ENCODE data around the gene ONECUT3.

The ONECUT3 gene

GRCh38 chr19:1813192-1814182 is 60.2 kb downstream of the ONECUT3 start:
- no peak for DNase-seq (ENCODE audit: low read depth in 2 of 3, low spot score in 1 of 3)

DNA sequence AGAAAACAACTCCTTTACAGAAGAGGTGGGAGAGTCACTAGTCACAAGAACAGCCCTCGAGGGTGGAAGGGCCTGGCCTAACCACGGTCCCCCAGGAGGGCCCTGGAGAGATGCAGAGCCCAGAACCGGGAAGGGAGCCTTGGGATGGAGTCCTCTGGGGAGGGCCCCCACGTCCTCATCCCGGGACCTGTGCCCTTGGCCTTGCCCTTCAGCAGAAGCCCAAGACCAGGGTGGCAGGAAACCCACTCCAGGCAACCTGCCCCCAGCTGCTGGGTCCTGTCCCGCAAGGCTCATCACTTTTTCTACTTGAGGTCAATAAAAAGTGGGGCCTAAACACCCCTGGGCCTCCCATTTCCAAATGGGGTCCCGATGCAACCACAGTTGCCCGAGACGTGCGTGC is 61.1 kb downstream of the ONECUT3 start:
- no peak for DNase-seq (ENCODE audit: low read depth in 2 of 3, low spot score in 1 of 3)

- no peak for DNase-seq (ENCODE audit: low read depth in 2 of 3, low spot score in 1 of 3)
Measured at GRCh38 chr19:1814833-1815604, 61.7 kb downstream of the ONECUT3 start.

- DNase-seq (ENCODE audit: low read depth in 2 of 3, low spot score in 1 of 3): no peak
Measured at GRCh38 chr19:1815605-1816529, 62.6 kb downstream of the ONECUT3 start.

GRCh38 chr19:1816530-1817298 is 63.4 kb downstream of the ONECUT3 start:
- no peak for DNase-seq (ENCODE audit: low read depth in 2 of 3, low spot score in 1 of 3)

DNA sequence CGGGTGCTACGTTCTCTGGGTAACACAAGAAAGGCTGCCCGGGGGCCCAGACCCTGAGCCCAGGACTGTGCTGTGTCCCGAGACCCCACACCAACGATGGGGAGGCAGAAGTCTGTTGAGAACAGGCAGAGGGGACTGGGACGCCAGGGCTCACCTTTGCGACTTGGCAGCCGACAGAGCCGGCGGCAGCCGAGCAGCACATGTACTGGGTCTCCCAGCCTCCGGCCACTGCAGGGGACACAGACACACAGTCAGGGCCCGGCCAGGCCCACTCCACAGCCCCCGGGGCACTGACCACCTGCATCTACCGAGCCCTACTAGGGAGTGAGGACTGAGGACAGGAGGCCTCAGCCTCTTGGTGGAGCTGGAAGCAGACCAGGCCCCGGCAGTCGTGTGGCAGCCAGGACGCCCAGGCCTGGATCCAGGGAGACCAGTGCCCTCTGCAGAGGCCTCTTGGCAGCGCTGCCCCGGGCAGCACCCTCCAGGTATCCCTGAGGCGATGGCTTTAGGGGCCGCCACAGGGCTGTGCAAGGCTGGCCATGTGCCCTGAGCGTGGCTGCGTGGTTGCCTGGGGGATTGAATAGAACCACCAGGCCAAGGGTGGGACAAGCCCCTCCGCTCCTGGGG is 64.4 kb downstream of the ONECUT3 start:
- no peak for DNase-seq (ENCODE audit: low read depth in 2 of 3, low spot score in 1 of 3)

- DNase-seq (ENCODE audit: low read depth in 2 of 3, low spot score in 1 of 3): no peak
Measured at GRCh38 chr19:1818549-1819195, 65.4 kb downstream of the ONECUT3 start.

DNA sequence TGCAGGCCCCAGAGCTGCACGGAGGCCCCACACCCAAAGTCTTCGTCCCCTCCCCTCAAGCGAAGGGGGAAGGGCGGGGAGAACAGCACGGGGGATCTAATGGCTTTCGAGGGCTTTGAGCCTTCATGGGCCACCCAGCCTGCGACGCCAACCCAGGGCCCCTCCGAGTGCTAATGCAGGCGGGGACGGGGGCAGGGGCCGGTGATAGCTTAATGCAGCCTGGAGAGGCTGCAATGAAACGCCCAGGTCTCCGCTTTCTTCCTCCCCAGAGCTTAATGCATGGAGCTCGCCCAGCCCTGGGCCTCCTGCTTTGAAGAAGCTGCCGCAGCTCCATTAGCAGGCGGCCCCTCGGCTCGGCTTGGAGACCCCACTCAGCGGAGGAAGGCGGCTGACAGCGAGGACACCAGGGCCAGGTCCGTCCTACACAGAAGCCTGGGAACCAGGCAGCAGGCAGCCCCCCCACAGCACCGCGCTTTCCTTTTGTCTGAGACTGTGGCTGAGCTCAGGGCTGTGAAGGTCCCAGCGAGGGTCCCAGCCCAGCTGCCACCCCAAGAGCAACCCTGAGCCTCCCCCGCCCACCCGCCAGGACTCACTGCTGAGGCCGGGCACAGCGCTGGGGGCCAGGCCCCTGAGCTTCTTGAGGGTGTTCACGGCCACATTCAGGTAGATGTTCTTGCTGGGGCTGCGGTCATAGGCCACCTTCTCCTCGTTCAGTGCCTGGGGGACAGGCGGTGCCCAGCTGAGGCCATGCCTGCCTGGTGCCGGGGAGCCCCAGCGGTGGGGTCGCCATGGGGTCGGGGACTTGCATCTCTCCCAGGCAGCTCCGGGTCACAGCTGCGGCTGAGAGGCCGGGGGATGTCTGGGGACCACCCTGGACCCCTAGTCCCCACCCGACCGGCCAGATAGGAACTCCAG is 66.3 kb downstream of the ONECUT3 start:
- DNase-seq (ENCODE audit: low read depth in 2 of 3, low spot score in 1 of 3): no peak

- no peak for DNase-seq (ENCODE audit: low read depth in 2 of 3, low spot score in 1 of 3)
Measured at GRCh38 chr19:1822210-1822609, 68.9 kb downstream of the ONECUT3 start.

DNA sequence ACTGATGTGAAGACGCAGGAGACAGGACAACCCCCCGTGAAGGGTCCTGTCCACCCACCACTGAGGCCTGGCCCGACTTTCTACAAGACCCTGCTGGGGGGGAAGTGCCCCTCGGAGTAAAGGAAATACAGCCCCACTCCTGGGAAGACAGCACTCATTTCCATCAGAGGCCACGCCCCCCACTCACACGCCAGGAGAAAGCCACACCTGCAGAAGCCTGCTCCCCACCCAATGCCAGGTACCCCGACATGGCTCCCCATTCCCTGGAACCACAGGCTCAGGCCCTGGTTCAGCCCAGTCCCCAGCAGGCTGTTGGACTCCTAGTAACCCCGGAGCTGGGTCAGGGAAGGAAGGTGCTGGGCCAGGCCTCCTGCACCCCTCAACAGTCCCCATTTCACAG is 69.7 kb downstream of the ONECUT3 start:
- no peak for DNase-seq (ENCODE audit: low read depth in 2 of 3, low spot score in 1 of 3)

DNA sequence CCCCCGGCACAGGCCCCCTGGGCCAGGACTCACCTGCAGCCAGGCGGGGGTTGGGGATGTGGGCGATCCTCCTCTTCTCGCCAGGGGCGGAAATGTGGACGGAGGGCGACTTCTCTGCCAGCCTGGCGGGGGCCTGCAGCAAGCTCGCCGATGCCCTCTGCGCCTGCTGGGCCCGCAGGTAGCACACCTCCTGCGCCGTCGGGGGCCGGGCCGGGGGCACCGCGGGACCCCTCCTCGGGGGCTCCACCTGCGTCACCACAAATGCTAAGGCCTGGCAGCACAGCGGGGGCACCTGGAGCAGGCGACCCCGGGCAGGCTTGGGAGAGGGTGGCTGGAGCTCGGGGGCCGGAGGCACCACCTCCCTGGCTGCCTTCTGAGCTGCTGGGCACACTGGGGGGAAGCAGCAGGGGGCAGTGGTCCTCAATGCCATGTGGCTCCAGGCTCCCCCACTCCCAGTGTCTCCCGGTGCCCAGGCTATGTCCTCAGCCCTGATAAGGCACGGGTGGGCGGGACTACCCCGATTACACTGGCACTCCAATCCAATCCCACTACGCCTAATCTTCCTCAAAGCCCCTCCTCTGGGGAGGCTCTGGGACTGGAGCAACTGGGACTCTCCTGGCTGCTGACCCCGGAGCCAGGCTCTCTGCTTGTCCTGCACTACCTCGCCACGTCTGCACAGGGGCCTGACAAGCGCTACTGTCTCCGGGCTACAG is 70.4 kb downstream of the ONECUT3 start:
- no peak for DNase-seq (ENCODE audit: low read depth in 2 of 3, low spot score in 1 of 3)

- DNase-seq (ENCODE audit: low read depth in 2 of 3, low spot score in 1 of 3): no peak
Measured at GRCh38 chr19:1824252-1824622, 70.9 kb downstream of the ONECUT3 start.

DNA sequence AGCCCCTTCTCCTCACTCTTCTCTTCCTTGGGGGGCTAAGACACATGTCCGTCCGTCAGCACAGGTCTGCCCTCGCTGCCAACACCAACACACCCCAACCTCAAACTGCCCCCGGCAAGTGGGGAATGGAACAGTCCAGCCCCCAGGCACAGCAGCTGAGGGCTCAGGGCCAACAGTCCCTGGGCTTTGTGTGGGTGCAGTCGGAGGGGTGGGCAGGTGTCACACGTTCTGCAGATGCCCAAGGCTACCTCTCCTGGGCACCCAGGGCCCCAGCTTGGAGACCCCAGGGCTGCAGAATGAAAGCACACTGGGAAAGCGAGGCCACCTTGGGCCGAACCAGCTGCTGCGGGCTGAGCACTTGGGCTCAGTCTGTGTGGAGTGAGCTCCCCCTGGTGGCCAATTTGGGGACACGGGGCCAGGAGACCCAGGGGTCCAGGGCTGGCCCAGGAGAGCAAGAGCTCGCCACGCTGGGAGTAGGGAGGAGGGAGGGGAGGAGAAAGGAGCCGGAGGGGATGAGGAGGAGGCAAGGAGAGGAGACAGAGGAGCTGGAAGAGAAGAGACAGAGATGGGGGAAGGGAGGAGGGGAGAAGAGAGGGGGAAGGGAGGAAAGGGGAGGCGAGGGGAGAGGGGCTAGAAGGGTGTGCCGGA is 72.7 kb downstream of the ONECUT3 start:
- peak; percentile 46 to 78 (median 68) for DNase-seq (ENCODE audit: low read depth in 2 of 3, low spot score in 1 of 3)

DNA sequence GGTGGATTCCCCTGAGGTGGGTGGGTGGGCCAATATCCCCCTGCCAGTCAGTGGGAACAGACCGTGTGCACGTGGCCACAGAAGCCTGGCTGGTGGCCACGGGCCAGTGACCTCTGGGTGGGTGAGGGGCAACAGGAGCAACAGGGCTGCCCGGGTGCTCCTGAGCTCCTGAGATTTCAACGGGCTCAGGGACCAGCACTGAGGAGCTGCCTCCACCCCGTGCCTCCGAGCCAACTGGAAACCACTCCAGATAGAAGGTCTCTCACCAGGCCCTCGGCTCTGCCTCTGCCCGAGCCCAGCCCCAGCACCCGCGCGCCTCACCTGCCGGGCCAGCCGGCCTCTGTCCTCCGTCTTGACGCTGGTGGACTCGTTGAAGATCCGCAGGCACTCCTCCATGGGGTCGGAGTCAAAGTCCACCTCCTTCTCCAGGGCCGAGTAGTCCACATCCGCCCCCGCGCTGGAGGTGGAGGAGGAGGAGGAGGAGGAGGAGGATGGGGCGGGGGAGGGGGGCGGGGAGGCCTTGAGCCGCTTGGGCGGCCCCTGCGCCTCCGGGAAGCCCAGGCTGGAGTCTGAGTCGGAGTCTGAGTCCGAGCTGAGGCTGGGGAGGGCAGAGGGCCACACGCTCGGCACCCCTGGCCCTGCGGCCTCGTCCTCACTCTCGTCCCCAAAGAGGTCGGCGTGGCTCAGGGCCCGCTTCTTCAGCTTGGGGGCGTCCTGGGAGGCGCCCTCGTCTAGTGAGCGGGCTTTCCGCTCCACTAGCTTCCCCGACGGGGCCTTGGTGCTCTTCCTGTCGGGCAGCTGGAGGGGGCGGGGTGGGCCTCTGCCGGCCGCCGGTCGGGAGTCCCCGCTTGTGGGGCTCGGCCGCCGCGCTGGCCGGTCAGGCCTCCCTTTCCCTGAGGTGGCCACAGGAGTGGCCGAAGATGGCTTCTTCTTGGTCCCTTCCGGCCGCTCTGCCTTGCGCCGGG is 73.5 kb downstream of the ONECUT3 start:
- no peak for DNase-seq (ENCODE audit: low read depth in 2 of 3, low spot score in 1 of 3)

DNA sequence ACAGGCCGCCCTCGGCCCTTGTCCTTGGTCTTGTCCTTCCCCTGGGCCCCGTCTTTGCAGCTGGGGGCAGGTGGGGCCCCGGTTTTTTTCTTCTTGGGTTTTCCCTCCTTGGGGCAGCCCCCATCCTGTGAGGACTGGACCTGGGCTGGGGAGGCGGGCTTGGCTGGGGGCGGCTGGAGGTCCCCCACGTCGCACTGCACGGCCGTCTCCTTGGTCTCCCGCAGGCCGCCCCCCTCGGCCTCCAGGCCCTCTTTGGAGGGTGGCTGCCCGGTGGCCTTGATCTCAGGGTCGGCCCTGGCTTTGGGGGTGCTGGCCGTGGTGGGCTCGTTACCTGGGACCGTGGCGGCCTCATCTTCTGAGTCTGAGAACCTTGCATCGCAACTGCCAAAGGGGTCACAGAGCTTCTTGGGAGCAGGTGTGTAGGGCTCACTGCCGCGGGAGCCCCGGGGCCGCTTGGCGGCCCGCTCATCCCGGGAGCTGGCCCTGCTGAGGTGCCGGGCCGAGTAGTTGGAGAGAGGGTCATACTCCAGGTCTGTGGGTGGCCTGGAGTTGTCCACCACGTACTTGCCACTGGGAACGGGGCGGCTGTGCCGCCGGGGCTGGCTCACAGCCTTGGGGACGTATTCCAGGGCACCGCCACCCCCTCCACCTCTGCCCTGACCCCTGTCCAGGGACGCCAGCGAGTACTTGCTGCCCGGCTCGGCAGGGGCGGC is 74.4 kb downstream of the ONECUT3 start:
- DNase-seq (ENCODE audit: low read depth in 2 of 3, low spot score in 1 of 3): no peak

All from stimulated activated CD4-positive, alpha-beta T cell treated with anti-CD3 and anti-CD28 coated beads, Interleukin-12 subunit alpha, Interleukin-12 subunit beta, amount 100 ng/mL, for 48 hours (primary cell).